Left colon (tissue), 2 donors: ENCODE measurements around the gene BDH2. TPM values are rescaled to one million over a fixed set of nuclear protein-coding genes. Genes with fewer than 3 reads are reported as not detected.

Source experiments
- ATAC-seq: fragments of 200-7000 bp; cut with Tn5 transposase; one replicate; pipeline ENCODE4 v1.9.1; 2020; ENCODE audit warnings: mild to moderate bottlenecking, moderate library complexity
- DNase-seq, 2 donors: peaks; one replicate each; pipeline ENCODE4 v3.0.0-alpha.2; 2020
- intact Hi-C, 2 donors: fragments of 100-400 bp; cut with DNase I in 1 of 2; cut with micrococcal nuclease in 1 of 2; formaldehyde crosslinking; loops; one replicate each; pipeline versions ENCODE4 v1.11.2 to v1.14.0; 2022; cut with DNase I, micrococcal nuclease
- long read RNA-seq: library from polyadenylated mRNA; unstranded; transcript quantifications from one replicate; pipeline ENCODE4 v2.0.0, GENCODE V29; 2021
- total RNA-seq, 2 donors: library from RNA; stranded (reverse); fragmentation: NEBNext Ultra II Directional; extraction: Animal tissue kit (Norgen Biotek cat#: 25700); gene quantifications; one replicate each; pipeline ENCODE4 v1.2.1, GENCODE V29; 2021
- donor health status: DM: no; HTN: no; CAD: no.
- donor health status: DM: yes; HTN: yes; CAD: no.

Gene BDH2
- total RNA-seq, result 10 to 100 TPM; 28.6 to 35.4 TPM
- long read RNA-seq, transcript BDH2-201 (10 exons, 1,126 nt), result major isoform, 12 of 19 reads
- long read RNA-seq, partial matches to known transcripts, result 1 of 19 reads
- long read RNA-seq, other reads (novel, unspliced or antisense), result 3 of 19 reads

- peak; percentile 96 for ATAC-seq
- peak; percentile 24 to 39 for DNase-seq
- intact Hi-C loops, result loop anchor here in 1 of 2 donors (10.0 kb wide), 3 partner anchors 55 to 655 kb away; no protein-coding TSS in a partner anchor
Measured at GRCh38 chr4:103099691-103100392, at the start of gene BDH2. Gene BDH2 (minus strand): TSS chr4:103099834. CDS start chr4:103096254, 3,580 bp downstream.

- DNase-seq (no peak), ATAC-seq (no peak)
- intact Hi-C loops, result no loop called here
Measured at GRCh38 chr4:103144926-103145325, 45.3 kb upstream of the BDH2 start.

GRCh38 chr4:103137446-103137827 lies 37.8 kb upstream of the BDH2 start:
- ATAC-seq, result no peak
- DNase-seq, result no peak
- intact Hi-C loops, result no loop called here

GRCh38 chr4:103136671-103137445 lies 37.2 kb upstream of the BDH2 start:
- ATAC-seq, result peak; percentile 100
- intact Hi-C loops, result no loop called here
- DNase-seq, result no peak

- no peak for DNase-seq
- no peak for ATAC-seq
- intact Hi-C loops, result no loop called here
Measured at GRCh38 chr4:103129174-103129573, 29.5 kb upstream of the BDH2 start.

GRCh38 chr4:103126126-103126525 lies 26.5 kb upstream of the BDH2 start:
- no peak for ATAC-seq
- intact Hi-C loops, result no loop called here
- no peak for DNase-seq

GRCh38 chr4:103123114-103123513 lies 23.5 kb upstream of the BDH2 start:
- no peak for DNase-seq
- no peak for ATAC-seq
- intact Hi-C loops, result no loop called here

GRCh38 chr4:103118166-103118565 lies 18.5 kb upstream of the BDH2 start:
- intact Hi-C loops, result no loop called here
- no peak for ATAC-seq
- no peak for DNase-seq

- no peak for ATAC-seq
- intact Hi-C loops, result no loop called here
- no peak for DNase-seq
Measured at GRCh38 chr4:103111598-103111997, 12.0 kb upstream of the BDH2 start.

- ATAC-seq (no peak), DNase-seq (no peak)
- intact Hi-C loops, result loop anchor here in 1 of 2 donors (10.0 kb wide), 2 partner anchors 484 to 664 kb away; no protein-coding TSS in a partner anchor
Measured at GRCh38 chr4:103108542-103108941, 8.9 kb upstream of the BDH2 start.

GRCh38 chr4:103105558-103106356 lies 6.1 kb upstream of the BDH2 start:
- DNase-seq (no peak), ATAC-seq (no peak)
- intact Hi-C loops, result loop anchor here in 1 of 2 donors (10.0 kb wide), 2 partner anchors 481 to 661 kb away; no protein-coding TSS in a partner anchor

- DNase-seq (no peak), ATAC-seq (no peak)
- intact Hi-C loops, result loop anchor here in 1 of 2 donors (10.0 kb wide), 2 partner anchors 480 to 660 kb away; no protein-coding TSS in a partner anchor
Measured at GRCh38 chr4:103104886-103105285, 5.3 kb upstream of the BDH2 start.

- intact Hi-C loops, result loop anchor here in 1 of 2 donors (10.0 kb wide), 2 partner anchors 476 to 656 kb away; no protein-coding TSS in a partner anchor
- ATAC-seq (no peak), DNase-seq (no peak)
Measured at GRCh38 chr4:103100691-103101090, 1.1 kb upstream of the BDH2 start.

GRCh38 chr4:103098756-103099440 lies 736 bp downstream of the BDH2 start:
- no peak for DNase-seq
- intact Hi-C loops, result loop anchor here in 1 of 2 donors (10.0 kb wide), 1 partner anchor 54 kb away; no protein-coding TSS in a partner anchor
- ATAC-seq, result peak; percentile 6

- intact Hi-C loops, result loop anchor here in 1 of 2 donors (10.0 kb wide), 1 partner anchor 54 kb away; no protein-coding TSS in a partner anchor
- ATAC-seq (no peak), DNase-seq (no peak)
Measured at GRCh38 chr4:103098341-103098740, 1.3 kb downstream of the BDH2 start.

- intact Hi-C loops, result loop anchor here in 1 of 2 donors (10.0 kb wide), 1 partner anchor 52 kb away; no protein-coding TSS in a partner anchor
- no peak for DNase-seq
- ATAC-seq, result no peak
Measured at GRCh38 chr4:103097112-103097511, 2.5 kb downstream of the BDH2 start.

GRCh38 chr4:103095080-103095479 lies 4.6 kb downstream of the BDH2 start:
- DNase-seq (no peak), ATAC-seq (no peak)
- intact Hi-C loops, result loop anchor here in 1 of 2 donors (10.0 kb wide), 1 partner anchor 50 kb away; no protein-coding TSS in a partner anchor

GRCh38 chr4:103092245-103092644 lies 7.4 kb downstream of the BDH2 start:
- ATAC-seq, result no peak
- no peak for DNase-seq
- intact Hi-C loops, result loop anchor here in 1 of 2 donors (10.0 kb wide), 1 partner anchor 47 kb away; no protein-coding TSS in a partner anchor
